ENCODE results near the gene FBP2.

DNA sequence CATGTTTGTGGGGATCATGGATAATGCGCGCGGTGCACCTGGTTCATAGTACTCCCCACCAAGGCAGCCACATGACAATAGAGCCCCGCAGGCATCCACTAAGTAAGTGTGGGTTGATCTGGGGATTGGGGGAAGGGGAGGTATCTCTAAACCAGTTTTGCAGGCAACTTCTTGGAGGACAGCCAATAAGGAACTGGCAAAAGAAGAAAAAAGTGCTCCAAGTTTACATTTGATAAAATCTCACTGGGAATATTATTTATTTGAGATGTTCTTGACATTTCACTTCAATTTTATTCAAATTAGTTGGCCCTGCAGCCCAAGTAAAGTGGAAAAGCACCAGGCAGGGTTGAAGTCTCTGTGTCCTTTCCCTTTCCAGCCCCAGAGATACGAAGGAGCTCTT lies 37.2 kb upstream of the FBP2 start:
- TF ChIP-seq, protein P1, sequence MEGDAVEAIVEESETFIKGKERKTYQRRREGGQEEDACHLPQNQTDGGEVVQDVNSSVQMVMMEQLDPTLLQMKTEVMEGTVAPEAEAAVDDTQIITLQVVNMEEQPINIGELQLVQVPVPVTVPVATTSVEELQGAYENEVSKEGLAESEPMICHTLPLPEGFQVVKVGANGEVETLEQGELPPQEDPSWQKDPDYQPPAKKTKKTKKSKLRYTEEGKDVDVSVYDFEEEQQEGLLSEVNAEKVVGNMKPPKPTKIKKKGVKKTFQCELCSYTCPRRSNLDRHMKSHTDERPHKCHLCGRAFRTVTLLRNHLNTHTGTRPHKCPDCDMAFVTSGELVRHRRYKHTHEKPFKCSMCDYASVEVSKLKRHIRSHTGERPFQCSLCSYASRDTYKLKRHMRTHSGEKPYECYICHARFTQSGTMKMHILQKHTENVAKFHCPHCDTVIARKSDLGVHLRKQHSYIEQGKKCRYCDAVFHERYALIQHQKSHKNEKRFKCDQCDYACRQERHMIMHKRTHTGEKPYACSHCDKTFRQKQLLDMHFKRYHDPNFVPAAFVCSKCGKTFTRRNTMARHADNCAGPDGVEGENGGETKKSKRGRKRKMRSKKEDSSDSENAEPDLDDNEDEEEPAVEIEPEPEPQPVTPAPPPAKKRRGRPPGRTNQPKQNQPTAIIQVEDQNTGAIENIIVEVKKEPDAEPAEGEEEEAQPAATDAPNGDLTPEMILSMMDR (IDR thresholded peaks at IDR 0.05), result no peak
- TF ChIP-seq POLR2A (IDR thresholded peaks at IDR 0.05), result no peak

Data from esophagus squamous epithelium (tissue), 4 donors.